ENCODE data around the gene SLC7A8.
"Not testable (repeated sequence)": the region's sequence is repeated elsewhere in the genome, so short reads cannot be mapped to it uniquely, and the experiment has no call there.

- TF ChIP-seq CTCF, POLR2A (IDR thresholded peaks at IDR 0.05): not testable (repeated sequence)
Measured at GRCh38 chr14:23199141-23199540, 15.7 kb upstream of the SLC7A8 start.

Data from thyroid gland (tissue), 4 donors.